Measurements from ENCODE around the gene SLC35F3. TPM values are rescaled to one million over a fixed set of nuclear protein-coding genes. Genes with fewer than 3 reads are reported as not detected.

SLC35F3 gene
- total and polyA plus RNA-seq, 12 donors, result 0.12 to 3.2 (median 0.46) TPM

GRCh38 chr1:234315588-234315987 is 411.1 kb downstream of the SLC35F3 start:
- intact Hi-C loops (cut with DNase I), result loop anchor here in 1 of 2 donors (5.0 kb wide), 1 partner anchor 153 kb away; no protein-coding TSS in a partner anchor
- H3K4me1 ChIP-seq (replicated peaks in 1 of 2), result no peaks in the 10 kb centered on the region
- H3K4me3 ChIP-seq, result no peak overlapping the region
- H3K9me3 ChIP-seq (replicated peaks in 1 of 3), result no peaks in the 10 kb centered on the region
- TF ChIP-seq CTCF (IDR thresholded peaks at IDR 0.05) (no peak), POLR2A (IDR thresholded peaks at IDR 0.05) (no peak)
- H3K27ac ChIP-seq, result no peak overlapping the region
- no peaks in the 10 kb centered on the region for H3K36me3 ChIP-seq (replicated peaks in 1 of 2)
- no peak for DNase-seq
- 68 to 86% (median 78%) methylated on average over 3 of the region's 3 CpGs for whole genome bisulfite sequencing, 4 donors
- H3K27me3 ChIP-seq, result no peaks in the 10 kb centered on the region

- DNase-seq, result no peak
- Histone ChIP-seq H3K4me1 (replicated peaks in 1 of 2) (no peaks in the 10 kb centered on the region), H3K9me3 (replicated peaks in 1 of 3) (no peaks in the 10 kb centered on the region), H3K27me3 (no peaks in the 10 kb centered on the region), H3K27ac (no peak overlapping the region), H3K4me3 (no peak overlapping the region), H3K36me3 (replicated peaks in 1 of 2) (no peaks in the 10 kb centered on the region)
- 83 to 93% (median 88%) methylated on average over 18 of the region's 18 CpGs for WGBS, 4 donors
- TF ChIP-seq CTCF (IDR thresholded peaks at IDR 0.05) (no peak), POLR2A (IDR thresholded peaks at IDR 0.05) (no peak)
- intact Hi-C loops (cut with DNase I), result loop anchor here in 1 of 2 donors (5.0 kb wide), 1 partner anchor 154 kb away; no protein-coding TSS in a partner anchor
Measured at GRCh38 chr1:234316486-234316885, 412.0 kb downstream of the SLC35F3 start.

GRCh38 chr1:234316937-234317336 is 412.5 kb downstream of the SLC35F3 start:
- H3K4me1 ChIP-seq (replicated peaks in 1 of 2), result no peaks in the 10 kb centered on the region
- 60 to 72% (median 65%) methylated on average over 5 to 6 of the region's 6 CpGs for WGBS, 4 donors
- no peak overlapping the region for H3K27ac ChIP-seq
- H3K9me3 ChIP-seq (replicated peaks in 1 of 3), result no peaks in the 10 kb centered on the region
- no peak for TF ChIP-seq POLR2A (IDR thresholded peaks at IDR 0.05)
- no peak for TF ChIP-seq CTCF (IDR thresholded peaks at IDR 0.05)
- H3K4me3 ChIP-seq, result no peak overlapping the region
- no peaks in the 10 kb centered on the region for H3K27me3 ChIP-seq
- no peaks in the 10 kb centered on the region for H3K36me3 ChIP-seq (replicated peaks in 1 of 2)
- DNase-seq, result no peak
- intact Hi-C loops (cut with DNase I), result loop anchor here in 1 of 2 donors (5.0 kb wide), 1 partner anchor 155 kb away; no protein-coding TSS in a partner anchor

GRCh38 chr1:234320069-234320468 is 415.6 kb downstream of the SLC35F3 start:
- no peaks in the 10 kb centered on the region for H3K27me3 ChIP-seq

More at GRCh38 chr1:234320069-234320468, 415.6 kb downstream of the SLC35F3 start:
- intact Hi-C loops (cut with DNase I), result loop anchor here in 1 of 2 donors (10.0 kb wide), 1 partner anchor 205 kb away; no protein-coding TSS in a partner anchor
- no peaks in the 10 kb centered on the region for H3K9me3 ChIP-seq (replicated peaks in 1 of 3)
- no peak overlapping the region for H3K4me3 ChIP-seq
- TF ChIP-seq CTCF (IDR thresholded peaks at IDR 0.05) (no peak), POLR2A (IDR thresholded peaks at IDR 0.05) (no peak)
- no peak overlapping the region for H3K27ac ChIP-seq
- WGBS, 4 donors, result 74 to 82% (median 76%) methylated on average over 5 of the region's 5 CpGs
- no peaks in the 10 kb centered on the region for H3K36me3 ChIP-seq (replicated peaks in 1 of 2)
- no peaks in the 10 kb centered on the region for H3K4me1 ChIP-seq (replicated peaks in 1 of 2)
- no peak for DNase-seq

All from adrenal gland (tissue), 12 donors.